Erythroblast (primary cell): Measurements from ENCODE around the gene MPPED2.

ENCODE experiments used
- GATA1 ChIP-seq: IDR thresholded peaks from 2 replicates; pipeline ENCODE4 v1.6.1; 2011; ENCODE audit warnings: low read depth, mild to moderate bottlenecking, control low read depth, low read length, moderate library complexity
- POLR2A ChIP-seq: IDR thresholded peaks from 2 replicates; pipeline ENCODE4 v1.6.1; 2011; ENCODE audit warnings: mild to moderate bottlenecking, low read length

DNA sequence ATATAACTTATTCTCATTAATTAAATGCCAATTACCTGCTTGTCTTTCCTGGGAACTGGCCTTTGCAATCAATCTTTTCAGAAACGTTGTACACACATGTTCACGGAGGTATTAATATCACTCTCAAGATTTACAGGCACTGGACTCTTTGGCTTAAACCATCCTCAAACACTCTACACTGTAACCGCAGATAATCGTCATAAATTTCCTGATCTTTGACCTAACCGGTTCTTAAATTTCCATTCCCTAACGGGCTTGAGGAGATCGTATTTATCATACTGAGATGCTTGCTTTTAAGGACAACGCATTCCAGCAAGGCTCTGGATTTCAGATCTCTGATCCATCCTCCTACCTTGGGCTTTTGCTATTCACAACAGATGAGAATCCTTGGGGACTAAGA, 190.4 kb downstream of the MPPED2 start:
- TF ChIP-seq POLR2A (no peak), GATA1 (no peak)
